Measurements from ENCODE around the gene LRRC7. TPM values are rescaled to one million over a fixed set of nuclear protein-coding genes. Genes with fewer than 3 reads are reported as not detected.

The LRRC7 gene
- total and polyA plus RNA-seq, 2 donors (not counting 1 experiment from before 2014, with no cell fraction given): 0.03 TPM; not detected in 1

GRCh38 chr1:69835955-69836354, 268.2 kb downstream of the LRRC7 start:
- H3K4me1 ChIP-seq (ENCODE audit: control insufficient read depth, extremely low read depth, insufficient read depth, low read length): no peaks in the 10 kb centered on the region
- H3K36me3 ChIP-seq (ENCODE audit: control insufficient read depth, insufficient read depth, low read length): no peaks in the 10 kb centered on the region
- no peak for TF ChIP-seq CTCF (conservative IDR thresholded peaks at IDR 0.05 in 1 of 2, IDR thresholded peaks at IDR 0.05 in 1 of 2; ENCODE audit: low read depth in 1 of 2, low read length in 2 of 2)
- H3K4me3 ChIP-seq (replicated peaks in 1 of 4; ENCODE audit: control extremely low read depth in 1 of 4, insufficient read depth in 1 of 4, low read depth in 3 of 4, low read length in 4 of 4): no peak overlapping the region
- no peaks in the 10 kb centered on the region for H3K27me3 ChIP-seq (ENCODE audit: control insufficient read depth, insufficient read depth, low read length)
- H3K4me2 ChIP-seq (ENCODE audit: extremely low read depth, insufficient read depth, low read length): no peak overlapping the region
- no peak overlapping the region for H3K9ac ChIP-seq (ENCODE audit: insufficient read depth, low read length)
- no peak for DNase-seq (ENCODE audit: low read depth in 2 of 2)
- no peaks in the 10 kb centered on the region for H3K9me3 ChIP-seq (ENCODE audit: control insufficient read depth, insufficient read depth, low read depth, low read length)
- H4K20me1 ChIP-seq (ENCODE audit: control insufficient read depth, extremely low read depth, insufficient read depth, low read length): no peaks in the 10 kb centered on the region
- H3K27ac ChIP-seq (ENCODE audit: insufficient read depth, low read length): no peak overlapping the region
- no peak overlapping the region for H2AFZ ChIP-seq (ENCODE audit: low read length)
- no peaks in the 10 kb centered on the region for H3K79me2 ChIP-seq (ENCODE audit: control insufficient read depth, insufficient read depth, low read length)

GRCh38 chr1:69836971-69837636, 269.4 kb downstream of the LRRC7 start:
- TF ChIP-seq CTCF (conservative IDR thresholded peaks at IDR 0.05 in 1 of 2, IDR thresholded peaks at IDR 0.05 in 1 of 2; ENCODE audit: low read depth in 1 of 2, low read length in 2 of 2) (no peak), EZH2 (IDR thresholded peaks at IDR 0.05; ENCODE audit: low read length, missing control alignments) (no peak)
- Histone ChIP-seq H3K27ac (ENCODE audit: insufficient read depth, low read length) (no peak overlapping the region), H2AFZ (ENCODE audit: low read length) (no peak overlapping the region), H3K4me1 (ENCODE audit: control insufficient read depth, extremely low read depth, insufficient read depth, low read length) (no peaks in the 10 kb centered on the region), H3K36me3 (ENCODE audit: control insufficient read depth, insufficient read depth, low read length) (no peaks in the 10 kb centered on the region), H3K27me3 (ENCODE audit: control insufficient read depth, insufficient read depth, low read length) (no peaks in the 10 kb centered on the region), H3K9me3 (ENCODE audit: control insufficient read depth, insufficient read depth, low read depth, low read length) (no peaks in the 10 kb centered on the region), H3K4me2 (ENCODE audit: extremely low read depth, insufficient read depth, low read length) (no peak overlapping the region), H4K20me1 (ENCODE audit: control insufficient read depth, extremely low read depth, insufficient read depth, low read length) (no peaks in the 10 kb centered on the region), H3K79me2 (ENCODE audit: control insufficient read depth, insufficient read depth, low read length) (no peaks in the 10 kb centered on the region), H3K9ac (ENCODE audit: insufficient read depth, low read length) (no peak overlapping the region), H3K4me3 (replicated peaks in 1 of 4; ENCODE audit: control extremely low read depth in 1 of 4, insufficient read depth in 1 of 4, low read depth in 3 of 4, low read length in 4 of 4) (no peak overlapping the region)
- peak in 1 of 2 donors; percentile 13 for DNase-seq (ENCODE audit: low read depth in 2 of 2)

GRCh38 chr1:69842326-69842725, 274.6 kb downstream of the LRRC7 start:
- no peaks in the 10 kb centered on the region for H3K27me3 ChIP-seq (ENCODE audit: control insufficient read depth, insufficient read depth, low read length)
- H3K9ac ChIP-seq (ENCODE audit: insufficient read depth, low read length): no peak overlapping the region
- TF ChIP-seq CTCF (conservative IDR thresholded peaks at IDR 0.05 in 1 of 2, IDR thresholded peaks at IDR 0.05 in 1 of 2; ENCODE audit: low read depth in 1 of 2, low read length in 2 of 2): no peak
- no peak for DNase-seq (ENCODE audit: low read depth in 2 of 2)
- H3K9me3 ChIP-seq (ENCODE audit: control insufficient read depth, insufficient read depth, low read depth, low read length): no peaks in the 10 kb centered on the region
- no peaks in the 10 kb centered on the region for H3K36me3 ChIP-seq (ENCODE audit: control insufficient read depth, insufficient read depth, low read length)
- no peaks in the 10 kb centered on the region for H3K79me2 ChIP-seq (ENCODE audit: control insufficient read depth, insufficient read depth, low read length)
- no peak overlapping the region for H3K4me2 ChIP-seq (ENCODE audit: extremely low read depth, insufficient read depth, low read length)
- H2AFZ ChIP-seq (ENCODE audit: low read length): no peak overlapping the region
- no peak overlapping the region for H3K27ac ChIP-seq (ENCODE audit: insufficient read depth, low read length)
- no peak overlapping the region for H3K4me3 ChIP-seq (replicated peaks in 1 of 4; ENCODE audit: control extremely low read depth in 1 of 4, insufficient read depth in 1 of 4, low read depth in 3 of 4, low read length in 4 of 4)
- no peaks in the 10 kb centered on the region for H4K20me1 ChIP-seq (ENCODE audit: control insufficient read depth, extremely low read depth, insufficient read depth, low read length)
- H3K4me1 ChIP-seq (ENCODE audit: control insufficient read depth, extremely low read depth, insufficient read depth, low read length): no peaks in the 10 kb centered on the region

Measured in fibroblast of lung (primary cell).